HG02588 (cell line): ENCODE results near the gene PRRX2.
"Not testable (repeated sequence)": the region's sequence is repeated elsewhere in the genome, so short reads cannot be mapped to it uniquely, and the experiment has no call there.

Experiments used
- ATAC-seq: cut with Tn5 transposase; IDR thresholded peaks from one replicate; pipeline ENCODE4 v1.9.1; 2021; ENCODE audit warnings: mild to moderate bottlenecking, moderate library complexity; ENCODE audit not compliant: unreplicated experiment

PRRX2 gene

GRCh38 chr9:129636343-129636742 is 29.1 kb upstream of the PRRX2 start:
- ATAC-seq, result not testable (repeated sequence)

DNA sequence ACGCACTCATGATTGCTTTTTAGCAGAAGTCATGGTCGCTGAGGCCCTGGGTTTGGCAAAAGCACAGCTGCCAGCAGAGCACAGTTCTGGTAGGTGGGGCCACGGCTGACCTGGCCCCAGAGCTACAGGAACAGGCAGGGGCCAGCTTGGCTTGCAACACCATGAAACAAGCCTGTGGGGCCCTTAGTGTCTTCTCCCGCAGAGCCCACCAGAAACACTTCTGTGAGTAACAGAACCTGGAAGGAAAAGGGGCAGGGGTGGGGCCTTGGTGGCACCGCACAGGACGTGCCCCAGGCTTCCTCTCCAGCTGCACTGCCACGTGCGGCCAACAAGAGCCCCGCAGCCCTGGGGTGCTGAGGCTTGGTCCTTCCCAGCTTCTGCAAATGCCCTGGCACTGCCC is 28.3 kb upstream of the PRRX2 start:
- no peak for ATAC-seq

DNA sequence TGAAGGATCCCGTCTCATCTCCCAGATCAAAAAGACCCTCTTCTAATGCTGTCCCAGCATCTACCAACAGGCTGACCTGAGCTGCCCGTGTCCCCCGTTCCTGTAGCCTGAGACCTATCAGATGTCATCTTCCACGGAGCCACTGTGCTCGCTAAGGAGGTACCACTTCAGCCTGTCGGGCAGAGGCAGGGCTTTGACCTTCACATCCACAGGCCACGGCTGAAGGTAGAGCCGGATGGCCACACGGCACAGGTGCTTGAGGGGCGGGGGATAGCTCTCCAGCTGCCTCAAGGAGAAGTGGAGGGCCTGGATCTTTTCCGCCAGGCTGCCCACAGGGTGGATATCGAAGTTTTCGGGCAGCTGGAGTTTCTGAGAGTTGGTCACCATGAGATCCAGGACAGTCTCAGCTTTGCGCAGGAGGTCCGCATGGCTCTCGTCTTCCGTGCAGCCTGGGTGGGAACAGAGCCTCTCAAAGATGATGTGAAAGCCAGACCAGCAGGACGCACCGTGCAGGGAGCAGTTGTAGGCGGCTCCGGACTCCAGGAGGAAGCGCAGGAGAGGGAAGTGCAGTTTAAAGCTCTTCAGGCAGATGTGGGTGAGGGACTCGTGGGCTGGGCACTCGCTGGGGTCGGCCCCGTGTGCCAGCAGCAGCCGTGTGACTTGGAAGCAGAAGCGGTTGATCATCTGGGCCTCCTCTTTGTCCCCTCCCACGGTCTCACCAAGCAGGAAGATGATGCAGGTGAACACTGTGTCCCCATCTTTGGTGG is 27.6 kb upstream of the PRRX2 start:
- no peak for ATAC-seq

- no peak for ATAC-seq
These were observed 26.3 kb upstream of the PRRX2 start for GRCh38 chr9:129639034-129639630.

- ATAC-seq, result no peak
These were observed 25.7 kb upstream of the PRRX2 start for GRCh38 chr9:129639756-129640085.

DNA sequence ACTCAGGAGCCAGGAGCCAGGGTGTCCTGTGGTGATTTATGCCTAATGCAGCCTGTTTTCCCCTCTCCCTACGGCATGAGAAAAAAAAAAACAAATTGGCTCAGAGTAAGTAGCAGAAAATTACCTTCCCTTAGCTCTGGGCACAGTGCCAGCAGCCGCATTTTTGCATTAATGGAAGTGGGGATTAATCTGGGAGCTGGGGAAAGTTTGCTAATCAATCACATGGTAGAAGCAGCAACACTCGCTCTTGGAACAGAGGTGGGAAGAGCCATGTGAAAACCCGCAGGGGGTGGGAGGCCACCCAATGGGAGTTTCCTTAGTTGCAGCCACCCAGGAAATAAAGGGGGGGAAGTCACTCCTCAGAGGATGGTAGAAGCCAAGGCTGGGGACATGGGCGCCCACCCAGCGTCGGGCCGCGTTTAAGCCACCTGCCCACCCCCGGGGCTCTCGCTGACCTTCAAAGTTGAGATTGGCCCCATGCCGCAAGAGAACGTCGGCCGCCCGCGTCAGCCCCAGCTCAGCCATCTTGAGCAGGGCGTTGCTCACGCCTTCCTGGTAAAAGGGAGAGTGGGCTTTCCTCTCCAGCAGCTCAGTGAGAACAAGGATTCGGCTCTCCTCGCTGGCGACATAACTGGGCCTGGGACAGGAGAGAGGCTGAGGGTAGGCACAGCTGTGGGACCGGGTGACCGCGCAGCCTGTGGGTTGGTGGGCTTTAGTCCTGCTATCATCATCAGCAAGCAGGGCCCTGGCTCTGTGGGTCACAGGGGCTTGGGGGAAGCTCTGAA is 25.2 kb upstream of the PRRX2 start:
- ATAC-seq, result no peak

GRCh38 chr9:129640871-129641749 is 24.3 kb upstream of the PRRX2 start:
- no peak for ATAC-seq

GRCh38 chr9:129641750-129642585 is 23.5 kb upstream of the PRRX2 start, which contains the start of gene ASB6:
Gene ASB6, minus strand, starts transcription at chr9:129642151. Its CDS starts 152 bp downstream, at chr9:129641999.
- peak; percentile 71 for ATAC-seq

- no peak for ATAC-seq
These were observed 21.7 kb upstream of the PRRX2 start for GRCh38 chr9:129643706-129644105.

DNA sequence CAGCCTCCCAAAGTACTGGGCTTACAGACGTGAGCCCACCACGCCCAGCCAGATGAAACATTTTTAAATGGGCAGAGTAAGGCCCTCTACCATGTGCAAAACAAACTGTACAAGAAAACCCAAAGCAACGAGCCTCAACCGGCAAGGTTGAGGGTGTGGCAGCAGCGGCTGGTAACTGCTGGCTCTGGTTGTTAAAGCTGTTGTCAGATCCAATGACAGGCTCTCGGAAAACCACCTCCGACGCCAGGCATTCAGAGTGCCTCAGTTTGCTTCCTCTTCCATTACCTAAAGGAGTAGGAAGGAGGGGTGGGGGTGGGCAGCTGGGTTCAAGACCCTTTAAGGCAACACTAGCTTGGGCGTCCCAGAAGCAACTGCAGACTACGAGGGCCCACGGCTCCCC is 21.1 kb upstream of the PRRX2 start:
- ATAC-seq, result no peak

DNA sequence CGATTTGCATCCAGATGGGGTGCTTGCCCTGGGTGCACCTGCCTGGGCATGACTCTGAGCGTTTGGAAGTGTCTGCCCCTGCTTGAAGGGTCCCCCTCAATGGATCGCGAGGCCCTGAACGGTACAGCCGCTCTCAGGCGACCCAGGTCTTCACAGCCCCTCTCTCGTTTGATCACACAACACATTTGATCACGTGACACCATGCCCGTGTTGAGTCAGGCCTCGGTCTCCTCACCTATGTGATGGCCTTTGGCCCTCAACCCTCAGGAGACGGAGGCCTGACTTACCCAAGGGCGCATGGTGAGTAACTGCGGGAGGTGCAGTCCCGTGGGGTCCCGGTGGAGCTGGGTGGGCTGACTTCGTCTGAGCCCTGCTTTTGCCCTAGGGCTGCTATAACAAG is 20.5 kb upstream of the PRRX2 start:
- no peak for ATAC-seq

DNA sequence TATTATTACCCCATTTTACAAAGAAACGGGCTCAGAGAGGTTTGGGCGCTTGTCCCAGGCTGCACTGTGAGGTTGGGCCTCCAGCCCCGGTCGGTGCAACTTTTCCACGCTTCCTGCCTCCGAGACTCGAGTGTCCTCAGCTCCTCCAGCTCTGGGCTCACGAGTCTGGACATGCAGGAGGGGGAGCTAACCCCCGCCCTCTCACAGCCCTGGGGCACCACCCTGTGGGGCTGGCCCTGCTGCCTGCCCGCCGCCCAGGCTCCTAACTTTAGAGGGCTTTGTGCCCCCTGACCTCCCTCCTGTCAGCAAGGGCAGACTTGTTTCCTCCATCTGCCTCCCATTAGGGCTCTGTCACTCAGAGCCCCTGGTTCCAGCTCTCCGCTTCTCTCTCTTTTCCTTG is 19.2 kb upstream of the PRRX2 start:
- no peak for ATAC-seq

DNA sequence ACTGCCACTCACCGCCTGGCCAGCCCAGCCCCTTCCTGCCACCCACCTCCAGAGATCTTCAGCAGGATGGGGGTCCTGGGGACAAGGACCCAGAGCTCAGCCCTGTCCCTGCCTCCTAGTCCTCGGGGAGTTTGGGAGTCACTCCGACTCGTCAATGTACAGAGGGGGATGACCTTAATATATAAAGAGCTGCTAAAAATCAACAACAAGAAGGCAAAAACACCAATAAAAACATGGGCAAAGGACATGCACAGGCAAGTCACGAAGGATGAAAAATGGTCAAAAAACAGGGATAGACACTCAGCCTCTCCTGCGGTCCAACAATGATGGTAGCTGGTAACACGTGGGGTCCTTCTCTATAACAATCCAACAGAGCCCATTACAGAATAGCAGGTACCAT is 18.8 kb upstream of the PRRX2 start:
- no peak for ATAC-seq

DNA sequence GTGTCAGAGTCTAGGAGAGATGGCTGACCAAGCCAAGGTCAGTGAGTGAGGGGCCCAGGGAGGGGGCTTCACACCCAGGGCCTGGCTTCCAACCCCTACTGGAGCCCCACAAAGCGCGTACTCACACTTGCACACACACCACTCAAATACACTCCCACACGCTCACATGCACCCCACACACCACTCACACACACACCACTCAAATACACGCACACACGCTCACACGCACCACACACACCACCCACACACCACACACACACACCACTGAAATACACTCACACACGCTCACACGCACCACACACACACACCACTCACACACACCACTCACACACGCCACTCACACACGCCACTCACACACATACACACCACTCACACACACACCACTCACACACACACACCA is 17.8 kb upstream of the PRRX2 start:
- ATAC-seq, result no peak

DNA sequence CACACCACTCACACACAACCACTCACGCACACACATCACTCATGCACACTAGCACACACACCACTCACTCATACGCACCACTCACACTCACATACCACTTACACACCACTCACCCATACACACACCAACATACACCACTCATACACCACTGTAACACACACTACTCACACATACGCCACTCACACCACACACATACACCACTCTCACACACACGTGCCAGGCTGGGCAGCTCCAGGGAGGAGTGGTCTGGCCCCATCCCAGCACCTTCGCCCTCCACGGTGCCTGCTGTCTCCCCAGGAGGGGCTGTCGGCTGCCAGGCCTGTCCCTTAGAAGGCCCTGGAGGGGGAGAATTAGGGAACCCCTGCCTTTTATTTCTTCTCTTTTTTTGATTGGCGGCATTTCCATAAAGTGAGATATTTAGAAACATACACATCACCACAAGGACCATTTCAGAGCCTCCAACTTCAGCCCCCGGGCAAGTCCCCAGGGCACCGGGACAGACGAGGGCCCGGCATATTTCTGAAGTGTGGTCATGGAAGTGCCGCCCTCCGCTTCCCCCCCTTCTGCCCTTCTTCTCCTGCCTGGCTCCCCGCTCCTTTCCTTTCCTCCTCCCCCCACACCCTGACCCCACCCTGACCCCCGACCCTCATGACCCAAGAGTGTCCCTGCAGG is 17.2 kb upstream of the PRRX2 start:
- ATAC-seq, result no peak

- no peak for ATAC-seq
These were observed 16.7 kb upstream of the PRRX2 start for GRCh38 chr9:129648764-129649115.

DNA sequence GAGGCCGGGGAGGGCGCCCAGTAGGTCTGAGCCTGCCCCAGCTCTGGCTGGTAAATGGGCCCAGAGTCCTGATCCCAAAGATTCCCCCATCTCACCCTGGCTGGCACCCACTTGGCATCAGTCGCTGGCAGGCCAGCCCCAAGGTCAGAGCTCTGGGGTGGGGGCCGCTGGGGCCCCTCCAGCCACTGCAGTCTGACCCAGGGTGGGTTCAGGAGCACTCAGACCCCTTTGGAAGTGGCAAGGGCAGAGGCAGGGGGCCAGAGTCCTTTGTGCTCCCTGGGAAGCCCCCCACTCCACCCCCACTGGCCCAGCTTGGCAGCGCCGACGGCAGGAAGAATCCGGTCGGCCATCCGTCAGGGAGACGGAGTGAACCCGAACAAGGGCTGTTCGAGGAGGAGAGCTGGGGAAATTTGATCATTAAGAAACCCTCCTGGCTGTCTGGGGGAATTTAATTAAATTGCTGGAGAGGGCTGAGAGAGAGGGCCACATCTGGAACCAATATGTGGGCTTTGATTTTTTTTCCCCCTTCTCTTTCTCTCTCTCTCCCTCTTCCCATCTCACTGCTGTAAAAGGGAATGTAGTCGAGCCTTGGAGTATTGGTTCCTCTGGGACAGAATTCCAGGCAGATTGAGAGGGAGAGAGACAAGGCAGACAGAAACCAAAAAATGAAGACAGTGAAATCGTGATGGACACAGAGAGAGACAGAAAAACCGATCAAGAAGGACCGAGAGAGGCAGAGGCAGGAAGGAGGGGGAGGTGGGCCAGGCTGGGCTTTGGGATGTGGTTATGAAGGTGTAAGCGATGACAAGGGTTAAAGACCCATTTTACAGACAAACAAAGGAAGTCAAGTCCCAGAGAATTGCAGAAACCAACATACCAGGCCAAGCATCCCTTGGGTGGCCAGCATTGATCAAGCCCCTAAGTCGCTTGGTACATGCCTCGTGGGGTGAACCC is 15.4 kb upstream of the PRRX2 start:
- ATAC-seq, result no peak

GRCh38 chr9:129650680-129651235 is 14.7 kb upstream of the PRRX2 start:
- no peak for ATAC-seq
